Melanocyte of skin (primary cell): ENCODE results near the gene SEL1L. TPM values are rescaled to one million over a fixed set of nuclear protein-coding genes. Genes with fewer than 3 reads are reported as not detected.

Source experiments
- total RNA-seq, 2 donors: library from RNA; depleted of rRNA; stranded (reverse); fragments of >200 nt; gene quantifications; 2 replicates each; pipeline ENCODE4 v1.2.3, GENCODE V29; 2012

SEL1L gene
- 10 to 100 TPM; 60.2 to 62.6 TPM for total RNA-seq

GRCh38 chr14:81533536-81534343, at the start of gene SEL1L:
SEL1L (minus strand) TSS chr14:81533853; CDS start chr14:81533744, 109 bp downstream.

Other genes with a start within 250 kb of the SEL1L start
- gene STON2, start 133.5 kb downstream of the SEL1L start, total RNA-seq = 1 to 10 TPM; 2.1 to 3.0 TPM